ENCODE results near the gene LRRC34.

The LRRC34 gene

DNA sequence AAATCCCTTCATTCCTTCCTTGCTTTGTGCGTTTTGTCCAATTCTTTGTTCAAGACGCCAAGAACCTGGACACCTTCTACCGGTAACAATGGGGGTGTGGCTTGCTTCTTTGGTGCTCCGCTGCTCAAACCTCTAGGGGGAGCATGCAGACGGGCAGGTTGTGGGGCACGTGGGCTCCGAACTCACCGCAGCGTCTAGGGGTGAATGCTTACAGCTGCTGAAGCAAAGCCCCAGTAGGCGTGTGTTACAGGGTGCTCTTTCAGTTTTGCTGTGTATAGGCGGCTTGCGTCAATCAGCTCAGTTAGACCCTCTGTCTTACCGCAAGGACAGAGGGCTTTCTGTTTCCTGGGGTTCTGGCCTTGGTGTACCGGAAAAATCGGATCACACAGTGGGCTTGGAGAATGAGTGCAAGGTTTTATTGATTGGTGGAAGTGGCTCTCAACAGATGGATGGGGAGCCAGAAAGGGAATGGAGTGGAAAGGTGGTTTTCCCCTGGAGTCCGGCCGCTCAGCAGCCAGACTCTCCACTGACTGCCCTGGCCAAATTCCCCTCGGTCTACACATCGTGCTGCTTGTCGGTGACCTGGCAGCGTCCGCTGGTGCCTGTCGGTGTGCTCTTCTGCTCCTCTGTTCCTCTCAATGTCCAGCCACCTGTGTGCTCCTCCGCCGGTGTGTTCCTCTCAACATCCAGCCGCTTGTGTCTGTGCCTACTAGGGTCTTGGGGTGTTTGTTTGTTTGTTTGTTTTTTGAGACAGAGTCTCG is 1.2 kb upstream of the LRRC34 start:
- DNase-seq (ENCODE audit: low read depth) = peak; percentile 10

DNA sequence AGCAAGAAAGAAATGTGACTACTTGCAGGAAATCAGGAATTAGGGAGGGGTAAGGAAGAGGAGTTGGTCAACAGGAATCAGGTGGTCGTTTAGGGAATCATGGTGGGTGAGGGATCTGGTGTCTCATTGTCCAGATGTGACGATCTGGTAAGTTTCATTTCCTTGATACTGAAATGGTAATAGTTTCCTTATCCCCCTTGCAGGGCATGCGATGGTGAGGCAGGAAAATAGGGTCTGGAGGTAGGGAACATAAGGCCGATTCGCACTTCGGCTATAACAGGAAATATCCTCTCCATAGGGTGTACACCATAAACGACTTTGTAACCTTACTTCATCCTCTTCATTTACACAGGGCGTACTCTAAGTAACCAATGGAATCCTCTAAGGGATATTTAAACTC is 574 bp upstream of the LRRC34 start:
- no peak for DNase-seq (ENCODE audit: low read depth)

DNA sequence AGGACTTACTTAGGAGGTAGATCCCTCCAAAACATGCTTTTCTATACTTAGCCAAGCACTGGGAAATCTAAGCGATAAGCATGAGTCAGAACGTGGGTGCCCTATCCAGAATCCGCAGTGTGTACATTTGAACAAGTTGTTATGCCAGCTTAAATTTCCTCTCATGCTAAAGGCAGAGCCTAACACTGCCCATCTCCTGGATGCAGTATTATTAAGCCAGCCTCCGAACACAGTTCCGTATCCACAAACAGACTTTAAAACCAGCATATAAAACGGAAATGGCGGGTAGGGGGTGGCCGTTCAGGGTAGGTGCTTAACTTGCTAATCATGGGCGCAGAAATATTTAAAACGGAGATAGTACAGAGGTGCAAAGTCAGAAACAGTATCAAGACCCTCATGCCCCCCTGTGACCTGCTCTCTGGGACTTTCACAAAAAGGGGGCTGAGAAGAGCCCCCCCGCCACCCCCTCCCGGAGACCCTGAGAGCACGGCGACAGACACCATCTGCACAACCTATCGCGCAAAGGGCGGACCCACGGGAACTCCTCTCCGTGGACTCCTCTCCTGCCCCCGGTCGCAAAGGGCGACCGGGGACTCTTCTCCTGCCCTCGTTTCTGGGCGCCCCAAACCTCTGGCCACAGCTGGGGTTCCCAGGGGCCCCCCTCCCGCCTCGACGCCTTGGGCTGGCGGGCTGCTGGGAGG is 923 bp downstream of the LRRC34 start:
- peak; percentile 78 for DNase-seq (ENCODE audit: low read depth)

DNA sequence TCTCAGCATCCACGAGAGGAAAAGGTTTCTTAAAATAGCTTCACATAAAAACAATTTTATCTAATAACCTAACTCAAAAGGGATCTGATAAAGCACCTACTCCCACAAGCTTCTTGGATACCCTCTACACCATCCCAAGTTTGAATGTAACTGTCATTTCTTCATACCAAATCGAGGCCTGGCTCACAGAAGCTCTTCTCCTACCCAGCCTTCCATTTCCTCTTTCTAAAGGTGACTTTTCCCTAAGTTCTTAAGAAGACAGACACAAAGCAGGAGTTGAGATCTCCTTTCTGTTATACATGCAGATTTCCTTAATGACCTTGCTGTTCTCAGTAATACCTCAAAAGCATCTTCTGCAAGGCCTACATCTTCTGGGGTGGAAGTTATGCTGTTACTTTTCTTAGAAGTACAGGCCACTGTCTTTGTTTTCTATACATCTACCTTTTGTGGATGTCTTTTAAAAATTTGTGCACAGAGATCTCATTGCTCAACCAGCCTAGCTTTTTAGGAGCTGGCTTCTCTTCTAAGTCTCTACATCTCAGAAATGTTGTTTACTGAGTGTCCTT is 3.4 kb downstream of the LRRC34 start:
- no peak for DNase-seq (ENCODE audit: low read depth)

DNA sequence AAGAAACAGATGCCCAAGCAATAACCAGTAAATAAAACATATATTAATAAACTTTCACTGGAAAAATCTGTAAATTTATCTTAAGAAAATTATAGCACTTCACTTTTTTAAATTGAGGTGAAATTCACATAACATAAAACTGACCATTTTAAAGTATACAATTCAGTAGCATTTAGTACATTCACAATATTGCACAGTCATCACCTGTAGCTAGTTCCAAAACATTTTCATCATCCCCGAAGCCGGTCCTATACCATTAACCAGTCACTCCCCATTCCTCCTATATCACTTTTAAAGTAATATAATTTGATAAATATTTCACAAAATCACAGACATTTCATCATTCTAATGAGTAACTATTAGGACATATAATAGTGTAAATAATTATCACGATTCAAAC is 8.0 kb downstream of the LRRC34 start:
- DNase-seq (ENCODE audit: low read depth) = no peak

DNA sequence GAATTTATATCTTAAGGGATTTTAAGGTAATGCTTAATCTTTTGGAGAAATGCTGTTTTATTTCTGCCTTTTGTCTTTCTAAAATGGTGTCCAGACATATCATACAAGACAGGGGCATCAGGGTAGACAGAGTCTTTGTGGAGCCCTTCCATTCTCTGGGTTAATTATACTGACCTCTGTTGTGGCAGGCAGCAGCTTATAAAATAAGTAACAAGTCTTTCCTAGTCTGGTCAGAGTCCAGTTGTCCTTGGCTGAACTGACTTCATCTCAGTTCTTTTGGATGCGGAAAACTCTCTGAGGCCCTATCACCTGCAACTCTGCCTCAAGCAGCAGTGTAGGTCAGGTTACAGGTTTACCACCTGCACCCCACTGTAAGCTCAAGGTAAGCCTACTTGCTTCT is 20.3 kb downstream of the LRRC34 start:
- DNase-seq (ENCODE audit: low read depth) = no peak

DNA sequence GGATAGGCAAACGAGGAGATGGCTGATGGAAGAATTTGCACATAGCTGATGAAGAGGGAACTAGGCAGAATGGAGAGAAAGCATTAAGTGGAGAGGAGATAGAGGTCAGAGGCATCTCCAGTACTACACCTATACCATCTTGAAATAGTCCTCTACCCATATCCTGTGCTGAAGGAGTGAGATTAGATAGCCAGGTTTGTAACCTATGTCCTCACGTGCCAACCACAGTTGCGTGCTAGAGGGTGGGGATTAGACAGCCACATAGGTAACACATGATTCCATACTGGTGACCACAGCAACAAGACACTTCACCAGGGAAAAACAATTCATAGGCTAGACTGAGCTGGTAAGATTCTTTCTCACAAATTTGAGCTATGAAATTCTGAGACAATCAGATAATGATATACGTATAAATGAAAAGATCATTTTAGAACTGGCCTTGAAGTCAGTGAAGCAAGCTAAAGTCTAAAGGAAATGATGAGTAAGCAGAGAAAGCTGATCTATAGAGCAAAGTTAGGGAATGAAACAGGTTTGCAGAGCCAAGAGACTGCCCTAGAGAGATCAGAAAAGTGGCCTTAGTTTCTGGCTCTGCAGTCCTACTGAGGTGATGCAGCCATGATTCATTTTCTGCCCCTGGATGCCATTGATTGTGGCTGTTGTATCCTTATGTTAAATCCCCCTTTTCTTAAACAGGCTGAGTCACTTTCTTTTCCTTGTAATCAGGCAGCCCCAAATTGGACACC is 21.8 kb downstream of the LRRC34 start:
- peak; percentile 72 for DNase-seq (ENCODE audit: low read depth)

DNA sequence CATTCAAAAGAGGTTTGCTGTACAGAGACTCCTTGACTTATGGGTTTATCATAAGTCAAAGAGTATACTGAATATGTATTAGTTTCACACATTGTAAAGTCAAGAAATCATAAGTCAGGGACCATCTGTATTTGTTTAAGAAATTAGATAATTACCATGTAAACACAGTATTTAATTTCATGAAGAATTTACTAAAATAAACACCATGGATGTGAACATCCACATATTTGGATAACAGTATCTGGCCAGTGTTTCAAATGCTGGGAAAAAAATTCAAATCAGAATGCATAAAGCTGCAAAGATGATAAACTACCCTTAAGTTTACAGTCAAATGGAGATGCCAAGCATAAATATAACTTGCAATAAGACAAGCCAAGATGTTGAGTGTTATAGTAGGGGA is 22.5 kb downstream of the LRRC34 start:
- DNase-seq (ENCODE audit: low read depth) = no peak

DNA sequence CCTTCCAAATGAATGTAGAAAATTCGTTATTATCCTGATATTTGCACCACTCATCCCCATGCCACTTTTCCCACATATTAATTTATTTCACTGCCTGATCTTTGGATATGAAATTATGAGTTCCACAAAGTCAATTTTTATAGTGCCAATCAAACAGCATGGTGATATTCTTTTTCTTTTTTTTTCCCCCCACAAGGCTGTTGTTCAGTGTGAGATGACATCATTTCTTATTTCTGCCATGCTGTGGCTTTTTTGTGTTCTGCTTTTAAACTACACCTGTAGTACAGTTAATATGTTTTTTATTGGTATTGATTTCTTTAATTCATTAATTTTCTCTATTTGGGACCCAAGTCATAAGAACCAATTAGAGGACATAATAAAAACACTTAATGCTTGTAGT is 24.9 kb downstream of the LRRC34 start:
- DNase-seq (ENCODE audit: low read depth) = no peak

DNA sequence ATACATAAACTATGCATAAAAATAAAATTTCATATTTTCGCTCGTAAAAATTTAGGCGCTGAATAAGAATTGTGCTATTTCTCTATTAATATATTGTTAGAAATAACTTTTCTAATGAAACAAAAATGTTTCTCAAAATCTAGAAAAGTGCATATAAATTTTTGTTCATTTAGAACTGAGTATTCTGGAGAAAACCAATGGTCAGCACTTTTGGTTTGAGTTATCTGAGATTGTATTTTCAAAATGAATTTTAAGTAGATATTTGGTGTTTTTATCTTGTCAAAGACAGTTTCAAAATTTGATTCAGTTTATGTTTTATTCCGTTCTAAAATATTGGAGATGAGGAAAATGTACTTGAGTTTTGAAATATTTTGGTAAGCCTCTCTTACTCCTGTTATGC is 25.6 kb downstream of the LRRC34 start:
- DNase-seq (ENCODE audit: low read depth) = no peak

DNA sequence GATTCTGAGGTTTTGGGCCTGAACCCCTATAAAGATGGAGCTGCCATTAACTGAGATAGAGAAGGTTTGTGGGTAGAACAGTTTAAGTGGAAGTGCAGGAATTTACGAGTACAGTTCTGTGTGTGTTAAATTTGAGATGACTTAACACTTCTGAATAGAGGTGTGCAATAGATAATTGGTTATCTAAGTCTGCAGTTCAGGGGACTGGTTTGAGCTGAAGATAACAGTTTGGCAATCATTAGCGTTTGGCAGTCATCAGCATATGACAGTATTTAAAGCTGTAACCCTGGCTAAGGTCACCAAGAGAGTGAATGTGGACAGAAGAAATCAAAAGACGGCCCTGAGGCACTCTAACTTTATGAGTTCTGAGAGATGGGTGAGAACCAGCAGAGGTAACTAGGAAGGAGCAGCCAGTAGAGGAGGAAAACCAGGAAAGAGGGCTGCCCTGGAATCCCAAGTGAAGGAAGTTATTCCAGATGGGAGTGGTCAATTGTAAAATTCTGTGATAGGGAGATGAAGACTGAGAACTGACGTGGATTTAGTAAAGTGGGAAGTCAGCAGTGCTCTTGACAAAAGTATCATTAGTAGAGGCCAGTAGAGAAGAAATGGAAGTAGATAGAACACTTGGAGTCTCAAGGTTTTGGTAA is 31.4 kb downstream of the LRRC34 start:
- DNase-seq (ENCODE audit: low read depth) = no peak

DNA sequence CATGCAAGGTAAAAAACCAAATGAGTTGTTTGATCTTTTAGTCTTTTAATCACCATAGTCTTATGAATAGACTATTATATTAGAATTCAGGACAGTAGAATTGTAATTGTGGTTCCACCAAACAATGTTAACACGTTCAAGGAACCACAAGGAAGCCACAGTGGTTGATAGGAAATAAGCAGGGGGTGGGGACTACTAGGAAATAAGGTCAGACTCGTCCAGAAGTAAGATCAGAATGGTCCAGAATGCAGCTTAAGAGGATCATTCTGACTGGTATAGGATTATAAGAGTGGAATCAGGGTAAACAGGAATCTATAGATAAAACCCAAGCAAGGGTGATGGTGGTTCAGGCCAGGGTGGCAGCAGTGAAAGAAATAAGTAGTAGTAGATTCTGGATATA is 32.0 kb downstream of the LRRC34 start:
- DNase-seq (ENCODE audit: low read depth) = no peak

DNA sequence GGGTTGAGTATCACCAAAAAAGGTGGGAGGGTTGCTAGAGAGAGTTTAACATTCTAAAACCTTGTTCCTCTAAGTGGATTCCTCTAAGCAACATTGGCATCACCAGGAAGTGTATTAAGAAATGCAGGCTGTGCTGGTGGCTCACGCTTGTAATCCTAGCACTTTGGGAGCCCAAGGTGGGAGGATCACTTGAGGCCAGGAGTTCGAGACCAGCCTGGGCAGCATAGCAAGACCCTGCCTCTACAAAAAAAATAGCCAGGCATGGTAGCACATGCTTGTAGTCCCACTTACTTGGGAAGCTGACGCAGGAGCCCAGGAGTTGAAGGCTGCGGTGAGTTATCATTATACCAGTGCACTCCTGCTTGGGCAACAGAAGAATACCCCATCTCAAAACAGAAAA is 34.9 kb downstream of the LRRC34 start:
- DNase-seq (ENCODE audit: low read depth) = no peak

DNA sequence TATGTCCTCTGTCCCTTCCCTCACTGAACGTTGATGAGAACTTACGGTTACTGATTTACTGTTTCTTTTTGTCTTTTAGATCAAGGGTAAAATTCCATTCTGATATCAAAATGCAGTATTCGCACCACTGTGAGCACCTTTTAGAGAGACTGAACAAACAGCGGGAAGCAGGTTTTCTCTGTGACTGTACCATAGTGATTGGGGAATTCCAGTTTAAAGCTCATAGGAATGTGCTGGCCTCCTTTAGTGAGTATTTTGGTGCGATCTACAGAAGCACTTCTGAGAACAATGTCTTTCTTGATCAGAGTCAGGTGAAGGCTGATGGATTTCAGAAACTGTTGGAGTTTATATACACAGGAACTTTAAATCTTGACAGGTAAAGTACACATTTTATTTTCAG is 38.5 kb downstream of the LRRC34 start:
- DNase-seq (ENCODE audit: low read depth) = peak; percentile 12

DNA sequence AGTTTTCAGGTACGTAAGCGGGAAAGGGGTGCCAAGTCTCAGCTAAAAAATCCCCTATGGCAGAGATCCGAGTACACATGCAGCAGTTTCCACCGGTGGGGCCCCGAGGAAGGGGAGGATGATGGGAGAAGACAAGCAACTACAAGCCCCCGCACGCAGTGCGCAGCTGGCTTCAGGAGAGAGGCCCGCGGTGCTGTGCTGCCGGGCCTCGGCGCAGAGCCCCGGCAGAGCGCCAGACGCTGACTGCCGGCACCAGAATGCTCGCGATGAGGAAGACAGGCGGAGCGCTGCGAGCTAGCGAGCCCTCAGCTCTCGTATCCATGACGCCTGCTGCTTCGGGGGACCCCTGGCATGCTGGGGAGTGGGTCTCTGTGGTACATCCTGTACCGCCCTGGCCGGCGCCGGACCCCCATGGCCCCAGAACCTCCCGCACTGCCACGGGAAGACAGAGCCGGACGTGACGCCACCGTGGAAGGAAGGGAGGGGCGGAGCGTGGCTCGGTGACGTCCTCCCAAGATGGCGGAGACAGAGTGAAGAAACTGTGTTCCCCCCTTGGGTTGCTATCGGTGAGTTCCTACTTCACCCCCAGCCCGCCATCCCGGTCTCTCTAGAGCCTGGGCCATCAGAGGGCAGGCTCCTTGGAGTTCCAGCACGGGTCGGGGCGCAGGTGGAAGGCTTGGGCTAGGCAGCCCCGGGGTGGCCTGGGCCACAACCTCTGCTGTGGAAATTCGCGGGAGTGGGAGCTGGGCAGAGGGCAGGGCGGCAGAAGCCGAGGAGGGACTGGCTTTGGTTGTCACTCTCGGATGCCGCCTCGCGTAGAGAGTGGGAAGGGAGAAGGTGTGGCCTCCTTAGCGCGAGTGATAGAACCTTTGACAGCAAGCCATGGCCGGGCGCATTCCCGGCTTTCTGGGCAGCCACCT is 39.5 kb downstream of the LRRC34 start, which contains the start of gene MYNN:
Gene MYNN (plus strand): TSS at position 500 of the 920 bp plus-strand sequence. CDS start 900 bp downstream, outside the sequence.
- DNase-seq (ENCODE audit: low read depth) = peak; percentile 90

DNA sequence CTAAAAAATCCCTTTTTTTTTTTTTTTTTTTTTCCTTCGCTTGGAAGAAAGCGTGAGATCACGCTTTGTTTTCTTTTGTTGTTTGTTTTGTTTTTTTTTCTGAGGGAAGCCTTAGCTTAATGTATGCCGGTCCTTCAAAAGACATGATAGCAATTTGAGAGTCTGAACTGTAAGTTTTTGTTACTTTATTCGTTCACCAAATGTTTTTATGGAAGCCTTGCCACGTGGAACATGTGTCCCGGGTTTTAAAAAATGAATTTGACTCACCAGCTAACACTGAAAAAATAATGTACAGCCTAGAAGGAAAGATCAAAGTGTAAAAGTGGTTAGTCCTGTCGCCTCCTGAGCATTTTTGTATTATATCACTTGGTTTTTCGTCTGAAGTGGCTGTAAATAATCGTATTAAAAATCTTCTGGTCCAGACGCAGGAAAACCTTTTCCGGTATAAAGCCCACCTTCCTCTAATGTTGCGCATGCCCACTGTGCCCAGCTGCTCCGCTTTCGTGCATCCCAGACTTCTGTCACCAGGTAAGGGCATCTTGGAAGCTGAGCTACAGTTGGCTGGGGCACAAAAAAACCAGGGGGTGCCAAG is 40.3 kb downstream of the LRRC34 start:
- DNase-seq (ENCODE audit: low read depth) = peak; percentile 72

DNA sequence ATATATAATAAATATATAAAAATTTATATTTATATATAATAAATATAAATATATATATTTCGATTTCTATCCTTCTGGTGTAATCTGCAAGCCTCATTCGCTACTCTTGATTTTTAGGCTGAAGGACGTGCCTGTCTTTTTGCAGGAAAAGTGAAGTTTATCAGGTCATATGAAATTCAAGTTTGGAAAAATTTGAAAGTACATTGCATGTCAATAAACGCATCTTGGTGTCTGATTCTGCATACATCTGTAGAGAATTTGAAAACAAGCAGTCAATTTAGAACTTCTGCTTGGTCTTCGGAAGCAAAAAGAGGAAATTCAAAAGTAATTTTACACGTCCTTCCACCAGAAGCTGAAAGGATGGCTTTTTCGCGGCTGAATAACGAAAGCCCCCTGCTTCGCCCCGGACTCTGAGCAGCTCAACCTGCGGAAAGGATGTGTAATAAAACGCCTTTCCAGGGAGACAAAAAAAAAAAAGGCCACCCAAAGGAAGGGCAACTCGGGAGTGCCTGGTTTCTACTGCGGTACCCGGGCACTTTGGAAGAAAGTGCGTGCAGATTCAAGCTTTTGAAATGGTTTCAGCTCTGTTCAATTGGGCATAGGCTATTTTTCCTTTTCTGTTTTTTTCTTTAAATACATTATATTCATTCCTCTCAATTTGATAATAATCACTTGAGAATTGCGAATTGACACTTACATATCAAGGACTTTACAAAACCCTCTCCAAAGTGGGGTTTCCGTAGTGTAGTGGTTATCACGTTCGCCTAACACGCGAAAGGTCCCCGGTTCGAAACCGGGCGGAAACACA is 41.0 kb downstream of the LRRC34 start:
- DNase-seq (ENCODE audit: low read depth) = peak; percentile 57

DNA sequence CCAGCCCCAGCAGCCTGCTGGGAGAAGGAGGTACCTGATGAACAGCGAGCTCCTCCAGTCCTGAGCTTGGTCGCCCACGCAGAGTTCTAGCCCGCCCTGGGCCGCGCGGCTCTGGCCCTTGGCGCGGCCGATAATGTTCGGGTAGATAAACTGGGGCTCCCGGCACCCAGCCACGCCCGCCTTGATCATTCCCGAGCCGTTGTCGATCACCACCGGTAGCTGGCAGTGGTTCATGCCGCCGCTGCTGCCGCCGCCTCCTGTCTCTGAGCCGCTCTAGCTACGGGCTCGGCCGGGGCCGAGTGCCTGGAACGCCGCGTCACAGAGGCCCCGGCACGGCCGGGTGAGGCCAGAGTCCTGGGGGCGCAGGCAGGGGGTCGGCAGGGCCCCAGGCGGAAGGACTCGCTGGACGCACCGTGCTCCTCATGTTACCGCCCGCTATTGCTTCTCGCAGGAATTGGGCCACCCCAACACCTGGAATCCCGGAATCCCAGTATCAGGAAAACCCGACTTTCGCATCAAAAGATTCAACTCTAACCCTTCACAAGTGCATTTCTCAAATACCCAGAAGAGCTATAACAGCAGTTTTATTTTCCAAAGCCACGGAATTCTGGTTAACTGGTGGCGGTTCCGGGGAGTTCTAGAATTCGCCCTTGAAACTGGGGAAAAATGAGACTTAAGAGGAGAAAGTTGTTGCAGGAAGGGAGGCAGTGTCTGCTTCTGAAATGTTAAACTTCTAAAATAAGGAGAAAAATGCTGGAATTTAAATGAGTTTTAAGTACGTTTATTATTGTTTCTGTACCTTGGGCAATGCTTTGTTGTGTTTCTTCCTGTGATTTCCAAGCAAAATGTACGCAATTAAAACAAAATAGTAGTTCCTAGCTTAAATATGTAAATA is 43.2 kb downstream of the LRRC34 start, which contains the start of gene ACTRT3:
Gene ACTRT3 (minus strand): TSS at position 275 of the 895 bp plus-strand sequence. CDS start 41 bp downstream, at position 234.
- DNase-seq (ENCODE audit: low read depth) = peak; percentile 81
